Measurements from ENCODE around the gene PXN.
A peak's percentile ranks its signal among the peaks of the same experiment; 100 is the strongest.

DNA sequence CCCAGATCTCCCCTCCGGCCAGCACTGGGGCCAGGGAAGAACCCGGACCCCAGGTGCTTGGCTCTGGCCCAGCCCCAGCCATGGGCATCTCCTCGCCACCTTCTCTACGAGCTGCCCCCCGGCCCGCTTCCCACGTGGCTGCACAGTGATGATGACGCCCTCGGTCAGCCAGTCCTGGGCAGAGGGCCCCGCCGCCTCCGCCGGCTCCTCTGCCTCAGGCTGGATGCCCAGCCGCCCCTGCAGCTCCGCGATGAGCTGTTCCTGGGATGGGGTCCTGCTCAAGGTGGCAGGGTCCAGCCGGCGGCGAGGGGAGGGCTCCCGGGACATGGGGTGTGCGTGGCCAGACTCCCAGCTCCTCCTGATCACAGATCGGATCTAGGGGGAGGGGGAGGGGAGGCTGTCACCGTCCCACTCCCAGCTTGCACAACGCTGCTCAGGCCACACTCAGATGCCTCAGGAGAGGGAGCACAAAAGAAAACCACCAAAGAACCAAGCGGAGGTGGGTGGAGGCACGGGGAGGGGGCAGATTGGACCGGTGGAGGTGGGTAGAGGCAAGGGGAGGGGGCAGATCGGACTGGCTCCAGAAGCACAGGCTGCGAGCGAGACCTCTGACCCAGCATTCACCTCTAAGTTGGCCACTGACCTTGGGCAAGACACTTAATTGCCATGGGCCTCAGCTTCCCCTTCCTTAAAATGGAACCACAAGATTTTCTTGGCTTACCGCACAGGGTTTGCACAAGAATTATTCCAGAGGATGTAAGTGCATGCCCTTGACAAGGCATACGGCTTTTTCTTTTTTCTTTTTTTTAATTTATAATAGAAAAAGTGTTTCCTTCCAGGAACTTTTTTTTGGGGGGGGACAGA is 48.6 kb downstream of the PXN start:
- TF ChIP-seq CTCF (IDR thresholded peaks at IDR 0.05; ENCODE audit: insufficient read depth, low read length) (no peak), POLR2AphosphoS5 (IDR thresholded peaks at IDR 0.05; ENCODE audit: low read depth) (peak; percentile 100), GABPA (IDR thresholded peaks at IDR 0.05; ENCODE audit: low read depth) (no peak)
- TF ChIP-seq, protein P1, sequence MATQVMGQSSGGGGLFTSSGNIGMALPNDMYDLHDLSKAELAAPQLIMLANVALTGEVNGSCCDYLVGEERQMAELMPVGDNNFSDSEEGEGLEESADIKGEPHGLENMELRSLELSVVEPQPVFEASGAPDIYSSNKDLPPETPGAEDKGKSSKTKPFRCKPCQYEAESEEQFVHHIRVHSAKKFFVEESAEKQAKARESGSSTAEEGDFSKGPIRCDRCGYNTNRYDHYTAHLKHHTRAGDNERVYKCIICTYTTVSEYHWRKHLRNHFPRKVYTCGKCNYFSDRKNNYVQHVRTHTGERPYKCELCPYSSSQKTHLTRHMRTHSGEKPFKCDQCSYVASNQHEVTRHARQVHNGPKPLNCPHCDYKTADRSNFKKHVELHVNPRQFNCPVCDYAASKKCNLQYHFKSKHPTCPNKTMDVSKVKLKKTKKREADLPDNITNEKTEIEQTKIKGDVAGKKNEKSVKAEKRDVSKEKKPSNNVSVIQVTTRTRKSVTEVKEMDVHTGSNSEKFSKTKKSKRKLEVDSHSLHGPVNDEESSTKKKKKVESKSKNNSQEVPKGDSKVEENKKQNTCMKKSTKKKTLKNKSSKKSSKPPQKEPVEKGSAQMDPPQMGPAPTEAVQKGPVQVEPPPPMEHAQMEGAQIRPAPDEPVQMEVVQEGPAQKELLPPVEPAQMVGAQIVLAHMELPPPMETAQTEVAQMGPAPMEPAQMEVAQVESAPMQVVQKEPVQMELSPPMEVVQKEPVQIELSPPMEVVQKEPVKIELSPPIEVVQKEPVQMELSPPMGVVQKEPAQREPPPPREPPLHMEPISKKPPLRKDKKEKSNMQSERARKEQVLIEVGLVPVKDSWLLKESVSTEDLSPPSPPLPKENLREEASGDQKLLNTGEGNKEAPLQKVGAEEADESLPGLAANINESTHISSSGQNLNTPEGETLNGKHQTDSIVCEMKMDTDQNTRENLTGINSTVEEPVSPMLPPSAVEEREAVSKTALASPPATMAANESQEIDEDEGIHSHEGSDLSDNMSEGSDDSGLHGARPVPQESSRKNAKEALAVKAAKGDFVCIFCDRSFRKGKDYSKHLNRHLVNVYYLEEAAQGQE (IDR thresholded peaks at IDR 0.05; ENCODE audit: insufficient replicate concordance, low read depth): no peak
